HG02759 (cell line): ENCODE results near the gene CD38.

ENCODE experiments used
- ATAC-seq: cut with Tn5 transposase; IDR thresholded peaks from one replicate; pipeline ENCODE4 v1.9.1; 2021; ENCODE audit warnings: mild to moderate bottlenecking, moderate library complexity; ENCODE audit not compliant: unreplicated experiment

The CD38 gene

GRCh38 chr4:15894921-15895916, 117.1 kb downstream of the CD38 start:
- ATAC-seq, result no peak

- ATAC-seq, result no peak
Measured at GRCh38 chr4:15897577-15897976, 119.4 kb downstream of the CD38 start.

DNA sequence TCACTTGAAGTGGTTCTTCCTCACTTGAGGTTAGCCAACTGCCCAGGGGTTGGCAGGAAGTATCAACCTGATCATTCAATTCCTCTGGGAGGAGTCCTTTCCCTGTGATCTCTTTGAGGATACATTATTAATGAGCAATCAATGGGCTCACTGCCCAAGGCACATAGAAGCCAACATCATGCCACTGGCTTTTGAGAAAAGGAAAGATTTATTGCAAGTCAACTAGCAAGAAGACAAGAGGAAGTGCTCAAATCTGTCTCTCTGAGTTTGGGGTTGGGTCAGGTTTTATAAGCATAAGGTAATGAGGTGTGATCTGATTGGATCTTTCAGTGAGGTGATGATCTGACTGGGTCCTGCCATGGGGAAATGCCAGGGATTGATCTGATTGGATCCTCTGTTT, 120.8 kb downstream of the CD38 start:
- no peak for ATAC-seq

GRCh38 chr4:15899511-15899910, 121.4 kb downstream of the CD38 start:
- no peak for ATAC-seq

GRCh38 chr4:15901007-15901406, 122.9 kb downstream of the CD38 start:
- ATAC-seq, result no peak

DNA sequence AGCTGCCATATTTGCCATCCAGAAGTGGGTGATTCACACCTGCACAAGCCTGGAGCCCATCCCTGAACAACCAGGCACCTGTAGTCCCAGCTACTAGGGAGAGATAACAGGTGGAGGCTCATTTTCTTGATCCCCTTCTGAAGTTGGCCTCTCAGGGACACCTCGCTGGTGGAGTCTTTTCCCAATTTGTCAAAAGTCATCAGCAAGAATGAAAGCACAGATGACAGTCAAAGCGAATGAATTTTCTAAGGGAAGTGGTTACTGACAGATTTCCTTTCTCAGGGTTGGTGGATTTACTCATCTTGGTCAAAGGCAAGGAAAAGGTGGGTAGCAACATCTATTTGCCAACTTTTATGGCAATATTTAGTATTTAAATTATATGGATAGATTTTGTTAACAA, 123.9 kb downstream of the CD38 start:
- no peak for ATAC-seq

GRCh38 chr4:15902746-15903145, 124.6 kb downstream of the CD38 start:
- ATAC-seq, result no peak
